T1000 (cell line): ENCODE measurements around the gene PDE4D.

ENCODE experiments used
- DNase-seq: peaks from one replicate; lab custom pipeline; 2025; ENCODE audit warnings: mixed read lengths; lab: John Stamatoyannopoulos, UW

The PDE4D gene

GRCh38 chr5:59256331-59256730 is 637.2 kb downstream of the PDE4D start:
- no peak for DNase-seq

- no peak for DNase-seq
Observed at GRCh38 chr5:59254055-59254687, 639.4 kb downstream of the PDE4D start.

GRCh38 chr5:59253625-59254024 is 639.9 kb downstream of the PDE4D start:
- no peak for DNase-seq

GRCh38 chr5:59251627-59252026 is 641.9 kb downstream of the PDE4D start:
- DNase-seq, result no peak

- DNase-seq, result no peak
Observed at GRCh38 chr5:59249726-59250125, 643.8 kb downstream of the PDE4D start.

GRCh38 chr5:59249160-59249559 is 644.4 kb downstream of the PDE4D start:
- DNase-seq, result no peak

- DNase-seq, result no peak
Observed at GRCh38 chr5:59246882-59247281, 646.6 kb downstream of the PDE4D start.

- DNase-seq, result no peak
Observed at GRCh38 chr5:59246145-59246869, 647.2 kb downstream of the PDE4D start.

GRCh38 chr5:59245198-59245597 is 648.3 kb downstream of the PDE4D start:
- no peak for DNase-seq

- DNase-seq, result no peak
Observed at GRCh38 chr5:59241552-59241951, 652.0 kb downstream of the PDE4D start.

GRCh38 chr5:59241119-59241518 is 652.4 kb downstream of the PDE4D start:
- no peak for DNase-seq

- no peak for DNase-seq
Observed at GRCh38 chr5:59238126-59238902, 655.2 kb downstream of the PDE4D start.

- DNase-seq, result no peak
Observed at GRCh38 chr5:59236986-59237385, 656.5 kb downstream of the PDE4D start.

- DNase-seq, result no peak
Observed at GRCh38 chr5:59236448-59236847, 657.1 kb downstream of the PDE4D start.

GRCh38 chr5:59234236-59234635 is 659.3 kb downstream of the PDE4D start:
- no peak for DNase-seq

- DNase-seq, result no peak
Observed at GRCh38 chr5:59231221-59231931, 662.1 kb downstream of the PDE4D start.

- DNase-seq, result no peak
Observed at GRCh38 chr5:59222687-59223511, 670.6 kb downstream of the PDE4D start.

GRCh38 chr5:59221769-59222168 is 671.8 kb downstream of the PDE4D start:
- DNase-seq, result no peak

- no peak for DNase-seq
Observed at GRCh38 chr5:59218424-59219045, 675.0 kb downstream of the PDE4D start.

- DNase-seq, result no peak
Observed at GRCh38 chr5:59216841-59217240, 676.7 kb downstream of the PDE4D start.

- no peak for DNase-seq
Observed at GRCh38 chr5:59212596-59212995, 680.9 kb downstream of the PDE4D start.
